ENCODE results near the gene ARHGEF3.

DNA sequence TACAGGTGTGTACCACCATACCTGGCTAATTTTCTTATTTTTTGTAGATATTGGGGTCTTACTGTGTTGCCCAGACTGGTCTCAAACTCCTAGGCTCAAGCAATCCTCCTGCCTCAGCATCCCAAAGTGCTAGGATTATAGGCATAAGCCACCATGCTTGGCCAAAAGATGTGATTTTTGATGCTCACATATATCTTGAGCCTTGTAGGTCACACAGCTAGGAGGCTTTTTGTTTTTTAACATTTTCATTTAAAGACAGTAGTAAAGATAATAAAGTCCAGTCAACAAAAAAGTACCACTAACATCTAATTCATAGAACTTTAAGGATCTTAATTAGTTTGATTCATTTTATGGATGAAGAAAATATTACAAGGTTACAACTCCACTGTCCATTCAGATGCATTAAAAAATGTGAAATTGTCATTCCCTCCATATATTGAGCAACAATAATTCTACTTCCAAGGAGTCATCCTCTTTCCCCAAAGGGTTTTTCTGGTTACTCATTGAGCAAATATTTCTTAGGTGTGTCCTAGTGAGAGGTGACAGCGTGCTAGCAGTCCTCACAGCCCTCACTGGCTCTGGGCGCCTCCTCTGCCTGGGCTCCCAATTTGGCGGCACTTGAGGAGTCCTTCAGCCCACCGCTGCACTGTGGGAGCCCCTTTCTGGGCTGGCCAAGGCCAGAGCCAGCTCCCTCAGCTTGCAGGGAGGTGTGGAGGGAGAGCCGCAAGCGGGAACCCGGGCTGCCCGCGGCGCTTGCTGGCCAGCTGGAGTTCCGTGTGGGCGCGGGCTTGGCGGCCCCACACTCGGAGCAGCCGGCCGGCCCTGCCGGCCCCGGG is 110.4 kb downstream of the ARHGEF3 start:
- TF ChIP-seq, protein P1, sequence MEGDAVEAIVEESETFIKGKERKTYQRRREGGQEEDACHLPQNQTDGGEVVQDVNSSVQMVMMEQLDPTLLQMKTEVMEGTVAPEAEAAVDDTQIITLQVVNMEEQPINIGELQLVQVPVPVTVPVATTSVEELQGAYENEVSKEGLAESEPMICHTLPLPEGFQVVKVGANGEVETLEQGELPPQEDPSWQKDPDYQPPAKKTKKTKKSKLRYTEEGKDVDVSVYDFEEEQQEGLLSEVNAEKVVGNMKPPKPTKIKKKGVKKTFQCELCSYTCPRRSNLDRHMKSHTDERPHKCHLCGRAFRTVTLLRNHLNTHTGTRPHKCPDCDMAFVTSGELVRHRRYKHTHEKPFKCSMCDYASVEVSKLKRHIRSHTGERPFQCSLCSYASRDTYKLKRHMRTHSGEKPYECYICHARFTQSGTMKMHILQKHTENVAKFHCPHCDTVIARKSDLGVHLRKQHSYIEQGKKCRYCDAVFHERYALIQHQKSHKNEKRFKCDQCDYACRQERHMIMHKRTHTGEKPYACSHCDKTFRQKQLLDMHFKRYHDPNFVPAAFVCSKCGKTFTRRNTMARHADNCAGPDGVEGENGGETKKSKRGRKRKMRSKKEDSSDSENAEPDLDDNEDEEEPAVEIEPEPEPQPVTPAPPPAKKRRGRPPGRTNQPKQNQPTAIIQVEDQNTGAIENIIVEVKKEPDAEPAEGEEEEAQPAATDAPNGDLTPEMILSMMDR (tag by site-specific recombination; IDR thresholded peaks at IDR 0.05): no peak
- TF ChIP-seq ZNF16 (tag by site-specific recombination; IDR thresholded peaks at IDR 0.05; ENCODE audit: low read depth): no peak
- TF ChIP-seq, protein P2, sequence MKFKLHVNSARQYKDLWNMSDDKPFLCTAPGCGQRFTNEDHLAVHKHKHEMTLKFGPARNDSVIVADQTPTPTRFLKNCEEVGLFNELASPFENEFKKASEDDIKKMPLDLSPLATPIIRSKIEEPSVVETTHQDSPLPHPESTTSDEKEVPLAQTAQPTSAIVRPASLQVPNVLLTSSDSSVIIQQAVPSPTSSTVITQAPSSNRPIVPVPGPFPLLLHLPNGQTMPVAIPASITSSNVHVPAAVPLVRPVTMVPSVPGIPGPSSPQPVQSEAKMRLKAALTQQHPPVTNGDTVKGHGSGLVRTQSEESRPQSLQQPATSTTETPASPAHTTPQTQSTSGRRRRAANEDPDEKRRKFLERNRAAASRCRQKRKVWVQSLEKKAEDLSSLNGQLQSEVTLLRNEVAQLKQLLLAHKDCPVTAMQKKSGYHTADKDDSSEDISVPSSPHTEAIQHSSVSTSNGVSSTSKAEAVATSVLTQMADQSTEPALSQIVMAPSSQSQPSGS (tag by site-specific recombination; IDR thresholded peaks at IDR 0.05; ENCODE audit: low read depth): no peak
- no peak for TF ChIP-seq ZBTB7A (tag by site-specific recombination; IDR thresholded peaks at IDR 0.05; ENCODE audit: low read depth)
- TF ChIP-seq, protein P3, sequence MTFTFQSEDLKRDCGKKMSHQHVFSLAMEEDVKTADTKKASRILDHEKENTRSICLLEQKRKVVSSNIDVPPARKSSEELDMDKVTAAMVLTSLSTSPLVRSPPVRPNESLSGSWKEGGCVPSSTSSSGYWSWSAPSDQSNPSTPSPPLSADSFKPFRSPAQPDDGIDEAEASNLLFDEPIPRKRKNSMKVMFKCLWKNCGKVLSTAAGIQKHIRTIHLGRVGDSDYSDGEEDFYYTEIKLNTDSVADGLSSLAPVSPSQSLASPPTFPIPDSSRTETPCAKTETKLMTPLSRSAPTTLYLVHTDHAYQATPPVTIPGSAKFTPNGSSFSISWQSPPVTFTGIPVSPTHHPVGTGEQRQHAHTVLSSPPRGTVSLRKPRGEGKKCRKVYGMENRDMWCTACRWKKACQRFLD (tag by site-specific recombination; IDR thresholded peaks at IDR 0.05): no peak

Data from HEK293 (cell line).